PC-9 (cell line): Measurements from ENCODE around the gene MLST8. TPM values are rescaled to one million over a fixed set of nuclear protein-coding genes. Genes with fewer than 3 reads are reported as not detected.

Experiments
- BruUV-seq: library from RNA; stranded (reverse); fragments of 400-500 nt; replicated peaks from 2 replicates; lab custom pipeline; 2021; lab: Mats Ljungman, UMichigan
- CTCF ChIA-PET: fragments of 300-600 bp; sonication (Branson Sonifier 250); formaldehyde crosslinking; loops from one replicate; lab custom pipeline; 2022; ENCODE audit warnings: antibody characterized with exemption; lab: Charles Lee
- POLR2A ChIA-PET: fragments of 300-600 bp; sonication (Branson Sonifier 250); formaldehyde crosslinking; loops from one replicate; lab custom pipeline; 2022; ENCODE audit warnings: antibody characterized with exemption; ENCODE audit not compliant: unreplicated experiment; lab: Charles Lee
- DNase-seq, 2 experiments: peaks; one replicate each; pipeline versions ENCODE4 v3.0.0 to v3.0.0-alpha.2; 2015 to 2022; ENCODE audit warnings: mixed read lengths in 1 of 2
- H2AFZ ChIP-seq: fragments of 200-600 bp; sonication (generic); 2 replicates; pipeline ENCODE4 v1.8.1; 2017; ENCODE audit warnings: antibody characterized with exemption
- H3F3A ChIP-seq: fragments of 200-600 bp; sonication (generic); 2 replicates; pipeline ENCODE4 v1.8.1; 2017; ENCODE audit warnings: antibody characterized with exemption, mild to moderate bottlenecking, low read depth; ENCODE audit not compliant: insufficient read depth
- H3K27ac ChIP-seq: fragments of 200-600 bp; sonication (generic); 2 replicates; pipeline ENCODE4 v1.6.1; 2016; ENCODE audit warnings: mixed run types
- H3K27me3 ChIP-seq: fragments of 200-600 bp; sonication (generic); 2 replicates; pipeline ENCODE4 v1.6.1; 2016; ENCODE audit warnings: low read depth, mixed run types; ENCODE audit not compliant: insufficient read depth
- H3K36me3 ChIP-seq: fragments of 200-600 bp; sonication (generic); 2 replicates; pipeline ENCODE4 v1.6.1; 2016; ENCODE audit warnings: low read depth, mixed run types
- H3K4me1 ChIP-seq: fragments of 200-600 bp; sonication (generic); replicated peaks from 2 replicates; pipeline ENCODE4 v1.6.1; 2016; ENCODE audit warnings: mixed run types; ENCODE audit not compliant: insufficient read depth
- H3K4me2 ChIP-seq: fragments of 200-600 bp; sonication (generic); 2 replicates; pipeline ENCODE4 v1.6.1; 2017; ENCODE audit warnings: mixed run types
- H3K4me3 ChIP-seq: fragments of 200-600 bp; sonication (generic); 2 replicates; pipeline ENCODE4 v1.6.1; 2016; ENCODE audit warnings: mixed run types
- H3K79me2 ChIP-seq: fragments of 200-600 bp; sonication (generic); 2 replicates; pipeline ENCODE4 v1.6.1; 2017; ENCODE audit warnings: low read depth, mixed run types
- H3K9me2 ChIP-seq: fragments of 200-600 bp; sonication (generic); 2 replicates; pipeline ENCODE4 v1.8.1; 2017; ENCODE audit warnings: mild to moderate bottlenecking; ENCODE audit not compliant: insufficient read depth
- H3K9me3 ChIP-seq: fragments of 200-600 bp; sonication (generic); 2 replicates; pipeline ENCODE4 v1.8.1; 2016; ENCODE audit warnings: low read depth; ENCODE audit not compliant: insufficient read depth
- H4K20me1 ChIP-seq: fragments of 200-600 bp; sonication (generic); 2 replicates; pipeline ENCODE4 v1.8.1; 2017; ENCODE audit not compliant: insufficient read depth
- CTCF ChIP-seq: fragments of 200-600 bp; sonication (generic); conservative IDR thresholded peaks from 2 replicates; pipeline ENCODE4 v1.6.1; 2017; ENCODE audit warnings: mixed run types, antibody characterized with exemption, mild to moderate bottlenecking, moderate library complexity
- EZH2 ChIP-seq: fragments of 200-600 bp; sonication (generic); IDR thresholded peaks from 2 replicates; pipeline ENCODE4 v1.8.0; 2017; ENCODE audit warnings: antibody characterized with exemption, low read depth
- intact Hi-C: fragments of 100-400 bp; cut with micrococcal nuclease; formaldehyde crosslinking; loops from one replicate; pipeline ENCODE4 v1.10.0; 2022; ENCODE audit not compliant: unreplicated experiment
- total RNA-seq: library from RNA; stranded (reverse); gene quantifications from 2 replicates; pipeline ENCODE4 v1.2.3, GENCODE V29; 2021

The MLST8 gene
- total RNA-seq, 1 experiment from 2014 or later = 66.3 TPM

DNA sequence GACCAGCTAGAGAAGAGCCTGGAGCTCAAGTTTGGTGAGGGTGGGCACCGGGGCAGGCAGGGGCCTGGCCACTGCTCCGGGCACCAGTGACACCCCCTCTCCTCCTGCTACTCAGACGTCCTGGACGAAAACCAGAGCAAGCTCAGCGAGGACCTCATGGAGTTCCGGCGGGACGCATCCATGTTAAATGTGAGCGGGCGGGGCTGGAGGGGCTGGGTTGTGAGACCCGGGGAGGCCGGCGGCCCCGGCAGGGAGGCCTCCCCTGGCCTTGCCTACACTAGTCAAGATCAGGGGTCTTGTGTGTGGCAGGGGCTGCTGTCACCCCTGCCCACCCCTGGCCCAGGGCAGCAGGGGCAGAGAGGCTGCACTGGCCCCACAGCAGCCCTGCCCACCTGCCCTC, 31.9 kb upstream of the MLST8 start:
- H4K20me1 ChIP-seq = peaks cover 7% of the 10 kb centered on the region; the same call in 1 of the 2 replicates
- H3K79me2 ChIP-seq = no peaks in the 10 kb centered on the region
- ChIA-PET POLR2A (no interaction called here), CTCF (no interaction called here)
- intact Hi-C loops = no loop called here
- no peaks in the 10 kb centered on the region; the same call in 1 of the 2 replicates for H3F3A ChIP-seq
- no peak for TF ChIP-seq CTCF
- H3K27me3 ChIP-seq = no peaks in the 10 kb centered on the region
- no peak overlapping the region for H2AFZ ChIP-seq
- H3K4me1 ChIP-seq = no peaks in the 10 kb centered on the region
- H3K4me2 ChIP-seq = no peak overlapping the region
- H3K36me3 ChIP-seq = no peaks in the 10 kb centered on the region
- no peak overlapping the region for H3K4me3 ChIP-seq
- DNase-seq = no peak
- no peaks in the 10 kb centered on the region for H3K9me3 ChIP-seq
- no TSS peak for BruUV-seq
- H3K27ac ChIP-seq = no peak overlapping the region
- H3K9me2 ChIP-seq = no peaks in the 10 kb centered on the region

DNA sequence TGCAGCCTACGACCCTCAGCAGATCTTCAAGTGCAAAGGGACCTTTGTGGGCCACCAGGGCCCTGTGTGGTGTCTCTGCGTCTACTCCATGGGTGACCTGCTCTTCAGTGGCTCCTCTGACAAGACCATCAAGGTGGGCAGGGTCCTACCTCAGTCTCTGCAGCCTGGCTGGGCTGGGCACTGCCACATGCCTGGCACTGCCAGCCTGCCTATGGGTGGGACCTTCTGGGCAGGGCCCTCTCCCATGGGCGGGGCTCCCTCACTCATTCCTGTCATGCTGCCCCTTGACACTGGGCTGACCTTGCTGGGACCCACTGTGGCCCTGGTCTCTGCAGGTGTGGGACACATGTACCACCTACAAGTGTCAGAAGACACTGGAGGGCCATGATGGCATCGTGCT, 31.3 kb upstream of the MLST8 start:
- DNase-seq = no peak
- Histone ChIP-seq H3K9me2 (no peaks in the 10 kb centered on the region), H3K36me3 (no peaks in the 10 kb centered on the region), H4K20me1 (peaks cover 7% of the 10 kb centered on the region; the same call in 1 of the 2 replicates), H2AFZ (no peak overlapping the region), H3F3A (no peaks in the 10 kb centered on the region; the same call in 1 of the 2 replicates), H3K4me2 (no peak overlapping the region), H3K4me3 (no peak overlapping the region), H3K9me3 (no peaks in the 10 kb centered on the region), H3K79me2 (no peaks in the 10 kb centered on the region), H3K27ac (no peak overlapping the region), H3K4me1 (no peaks in the 10 kb centered on the region), H3K27me3 (no peaks in the 10 kb centered on the region)
- no TSS peak for BruUV-seq
- intact Hi-C loops = no loop called here
- ChIA-PET POLR2A (no interaction called here), CTCF (no interaction called here)
- TF ChIP-seq EZH2 (no peak), CTCF (no peak)

DNA sequence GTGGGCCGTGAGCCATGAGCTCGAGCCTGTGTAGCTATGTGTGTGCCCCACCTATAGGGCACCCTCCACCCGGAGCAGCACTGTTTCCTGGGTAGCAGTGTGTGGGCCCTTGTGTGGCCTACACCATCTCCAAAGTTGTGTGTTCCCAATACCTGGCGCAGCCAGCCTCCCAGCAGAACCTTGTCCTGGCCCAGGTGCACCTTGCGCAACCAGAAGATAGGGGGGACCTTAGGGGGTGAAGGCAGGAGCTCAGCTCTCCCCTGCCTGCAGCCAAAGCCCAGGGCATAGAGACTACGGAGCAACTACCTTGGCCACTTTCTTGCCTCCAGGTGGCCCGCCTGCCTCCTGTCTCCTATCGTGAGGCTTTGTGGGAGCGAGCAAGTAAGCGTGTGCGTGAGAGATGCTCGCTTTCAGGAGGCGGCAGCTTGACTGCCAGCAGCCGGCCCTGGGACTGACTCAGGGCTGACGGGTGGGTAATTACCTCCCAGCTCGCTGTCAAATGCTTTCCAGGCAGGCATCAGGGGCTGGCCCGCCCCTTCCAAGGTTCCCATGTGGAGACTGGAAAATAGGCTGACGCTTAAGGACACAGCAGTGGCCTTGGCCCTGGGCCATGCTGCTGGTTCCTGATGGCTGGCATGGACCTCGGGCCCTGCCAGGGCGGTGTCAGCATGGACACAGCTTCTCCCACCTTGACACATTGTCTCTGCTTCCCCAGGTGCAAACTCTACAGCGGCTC, 30.7 kb upstream of the MLST8 start:
- H3K4me1 ChIP-seq = no peaks in the 10 kb centered on the region
- no peak overlapping the region for H3K4me2 ChIP-seq
- intact Hi-C loops = no loop called here
- no peaks in the 10 kb centered on the region for H3K9me2 ChIP-seq
- no peaks in the 10 kb centered on the region for H3K9me3 ChIP-seq
- BruUV-seq = no TSS peak
- no peak overlapping the region for H3K27ac ChIP-seq
- no peak overlapping the region for H3K4me3 ChIP-seq
- ChIA-PET POLR2A (no interaction called here), CTCF (no interaction called here)
- H4K20me1 ChIP-seq = peaks cover 7% of the 10 kb centered on the region; the same call in 1 of the 2 replicates
- no peak for TF ChIP-seq CTCF
- no peak for TF ChIP-seq EZH2
- DNase-seq = no peak
- no peaks in the 10 kb centered on the region; the same call in 1 of the 2 replicates for H3F3A ChIP-seq
- H3K27me3 ChIP-seq = no peaks in the 10 kb centered on the region
- H3K79me2 ChIP-seq = no peaks in the 10 kb centered on the region
- H2AFZ ChIP-seq = no peak overlapping the region
- no peaks in the 10 kb centered on the region for H3K36me3 ChIP-seq
